Pons (tissue), 1 donor: ENCODE results near the gene NOX5.
A peak's percentile ranks its signal among the peaks of the same experiment; 100 is the strongest.

Source experiments
- DNase-seq: peaks from one replicate; pipeline ENCODE4 v3.0.0-alpha.2; 2016; ENCODE audit warnings: low spot score

NOX5 gene

GRCh38 chr15:69082554-69082953 lies 68.1 kb downstream of the NOX5 start:
- DNase-seq, result no peak

DNA sequence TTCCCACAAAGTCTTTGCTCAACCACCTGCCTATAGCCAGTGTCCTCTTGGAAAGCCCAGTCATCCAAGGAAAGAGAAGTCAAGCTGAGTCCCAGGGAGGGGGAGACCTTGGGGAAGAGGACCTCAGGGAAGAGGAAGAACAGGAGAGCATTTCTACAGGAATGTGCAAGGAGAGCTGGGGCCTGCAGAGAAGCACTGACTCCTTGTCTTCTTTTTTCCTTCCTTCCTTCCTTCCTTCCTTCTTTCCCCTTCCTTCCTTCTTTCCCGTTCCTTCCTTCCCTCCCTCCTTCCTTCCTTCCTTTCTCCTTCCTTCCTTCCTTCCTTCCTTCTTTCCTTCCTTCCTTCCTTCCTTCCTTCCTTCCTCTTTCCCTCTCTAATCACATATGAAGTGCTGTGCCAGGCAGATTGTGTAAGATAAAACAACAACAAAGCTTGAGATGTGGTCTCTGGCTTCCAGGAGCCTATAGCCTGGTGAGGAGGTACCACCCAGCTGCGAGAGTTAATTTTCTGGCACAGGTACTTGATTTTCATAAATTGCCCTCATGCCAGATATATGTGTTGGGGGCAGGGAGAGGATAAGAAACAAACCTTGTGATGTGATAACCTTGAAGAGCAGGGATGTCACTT lies 70.0 kb downstream of the NOX5 start:
- DNase-seq, result no peak

DNA sequence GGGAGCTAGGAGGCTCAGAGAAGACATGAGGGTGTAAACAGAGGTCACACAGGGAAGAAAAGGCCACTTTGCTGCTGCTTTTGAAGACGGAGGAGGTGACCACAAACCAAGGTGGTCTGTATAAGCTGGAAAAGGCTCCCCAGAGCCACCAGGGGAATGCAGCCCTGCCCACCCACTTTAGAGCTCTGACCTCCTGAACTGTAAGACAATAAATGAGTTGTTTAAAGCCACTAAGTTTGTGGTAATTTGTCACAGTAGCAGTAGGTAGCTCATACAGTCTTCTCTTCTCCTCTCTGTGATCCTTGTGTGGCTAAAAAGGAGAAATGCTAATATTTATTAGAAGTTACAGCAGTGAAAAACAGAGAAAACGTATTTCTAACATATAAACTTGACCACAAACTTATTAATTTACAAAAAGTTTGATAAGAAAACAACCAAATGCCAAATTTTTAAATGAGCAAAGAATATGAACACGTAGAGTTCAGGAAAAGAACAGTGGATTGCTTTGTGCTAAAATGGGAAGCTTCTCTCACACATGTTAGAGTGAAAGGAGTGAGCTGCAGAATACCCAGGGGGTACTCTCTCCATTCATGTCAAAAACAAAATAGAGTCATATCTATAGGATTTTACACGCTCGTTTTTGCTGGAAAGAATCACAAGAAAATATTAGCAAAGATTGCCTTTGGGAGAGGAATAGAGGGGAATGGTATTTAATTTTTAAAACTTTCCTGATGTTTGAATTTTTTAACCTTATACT lies 71.0 kb downstream of the NOX5 start:
- no peak for DNase-seq

DNA sequence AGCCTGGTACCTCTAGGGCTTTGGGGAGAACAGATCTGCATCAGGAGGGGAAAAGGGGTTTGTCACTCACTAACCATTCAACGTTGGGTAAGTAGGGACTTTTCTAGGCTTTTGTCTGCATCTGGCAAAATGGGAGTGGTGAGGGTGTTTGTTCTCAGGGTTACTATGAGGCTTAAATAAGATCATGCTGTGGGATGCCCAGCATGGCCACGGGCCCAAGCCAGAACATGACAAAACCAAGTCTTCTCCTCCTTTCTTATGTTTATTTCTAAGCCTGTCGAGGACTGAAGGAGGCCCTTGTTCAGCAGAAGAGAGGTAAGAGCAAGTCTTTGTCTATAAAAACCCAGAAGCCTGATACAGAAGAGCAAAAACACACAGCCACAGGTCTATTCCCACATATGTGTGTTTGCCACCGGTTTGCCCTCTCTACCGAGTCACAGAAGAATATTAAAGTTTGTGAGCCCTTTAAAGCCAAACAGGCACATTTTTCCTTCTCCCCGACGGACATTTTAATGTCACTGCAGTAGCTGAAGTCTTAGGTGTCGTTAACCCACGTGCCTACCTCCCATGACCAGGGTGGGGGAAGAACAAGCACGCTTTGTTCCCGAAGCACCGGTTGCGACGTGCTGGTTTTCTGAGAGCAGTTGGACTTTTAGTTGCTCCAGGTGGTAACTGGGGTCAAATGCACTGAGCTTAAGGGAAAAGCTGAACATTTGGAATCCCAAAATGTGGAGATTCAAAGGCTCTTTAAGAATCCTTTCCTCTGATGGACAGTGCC lies 72.1 kb downstream of the NOX5 start:
- DNase-seq, result no peak

DNA sequence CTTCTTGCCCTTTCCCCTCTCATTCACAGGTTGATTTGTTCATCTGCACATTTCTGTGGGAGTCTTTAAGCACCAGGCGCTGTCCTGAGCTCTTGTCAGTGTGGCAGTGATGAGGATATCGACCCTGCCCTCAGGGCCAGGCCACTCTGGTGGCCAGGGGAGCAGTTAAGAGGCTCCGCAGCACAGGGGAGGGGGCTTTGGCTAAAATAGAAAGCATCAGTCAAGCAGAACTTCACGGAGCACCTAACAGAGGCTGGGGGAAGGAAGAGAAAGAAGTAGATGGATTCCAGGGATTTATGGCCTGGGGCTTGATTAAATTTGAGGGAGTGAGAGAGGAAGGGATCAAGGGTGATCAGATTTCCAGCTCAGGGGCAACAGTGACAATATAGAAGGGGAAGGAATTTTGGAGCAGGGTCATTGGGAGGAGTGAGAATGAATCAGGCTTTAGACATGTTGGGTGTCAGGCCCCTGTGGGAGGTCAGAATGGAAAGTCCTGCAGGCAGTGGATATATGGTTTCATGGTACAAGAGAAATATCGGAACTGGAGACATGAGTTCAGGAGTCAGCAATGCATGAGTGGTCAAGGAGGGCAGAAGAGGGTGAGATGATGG lies 73.0 kb downstream of the NOX5 start:
- no peak for DNase-seq

GRCh38 chr15:69088300-69088965 lies 73.9 kb downstream of the NOX5 start:
- no peak for DNase-seq

DNA sequence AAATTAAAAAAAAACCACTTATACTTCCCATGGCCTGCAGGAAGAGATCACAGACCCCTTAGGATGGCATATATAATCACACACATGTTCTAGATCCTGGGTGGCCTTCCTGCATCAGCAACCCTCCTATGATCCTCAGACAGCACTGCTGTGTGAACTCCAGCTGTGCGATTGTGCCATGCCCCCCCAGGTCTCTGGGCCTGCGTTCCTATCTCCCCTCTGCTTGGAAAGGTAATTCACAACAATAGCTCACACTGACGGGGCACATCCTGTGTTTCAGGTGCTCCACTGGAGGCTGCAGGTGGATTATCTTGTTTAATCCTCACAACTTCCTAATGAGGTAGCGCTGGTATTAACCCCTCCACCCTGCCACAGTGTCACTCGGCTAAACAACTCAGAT lies 74.8 kb downstream of the NOX5 start:
- DNase-seq, result no peak

GRCh38 chr15:69090197-69090948 lies 75.9 kb downstream of the NOX5 start:
- DNase-seq, result no peak

GRCh38 chr15:69091654-69092053 lies 77.2 kb downstream of the NOX5 start:
- DNase-seq, result no peak

GRCh38 chr15:69092159-69092558 lies 77.7 kb downstream of the NOX5 start:
- no peak for DNase-seq

DNA sequence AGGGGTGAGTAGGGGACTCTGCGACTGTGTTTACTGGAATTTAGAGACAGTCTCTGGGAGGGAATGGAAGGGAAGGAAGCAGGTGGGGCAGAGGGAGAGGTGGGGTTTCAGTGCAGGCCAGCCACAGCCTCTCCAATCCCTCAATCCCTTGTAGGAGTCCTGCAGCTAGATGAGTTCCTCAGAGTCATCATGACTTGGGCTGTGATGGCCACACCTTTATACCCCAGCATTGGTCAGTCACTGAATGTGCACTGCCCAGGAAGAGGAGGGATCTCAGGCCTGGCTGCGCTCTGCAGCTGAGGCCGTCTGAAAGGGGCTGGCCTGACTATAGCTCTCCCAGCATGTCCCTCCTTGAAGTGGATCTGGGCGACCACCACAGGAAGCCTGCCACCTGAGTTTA lies 78.6 kb downstream of the NOX5 start:
- no peak for DNase-seq

GRCh38 chr15:69093614-69094013 lies 79.1 kb downstream of the NOX5 start:
- DNase-seq, result no peak

- DNase-seq, result peak; percentile 36
Measured at GRCh38 chr15:69094124-69094921, 79.8 kb downstream of the NOX5 start.

- DNase-seq, result no peak
Measured at GRCh38 chr15:69095274-69095673, 80.8 kb downstream of the NOX5 start.

- no peak for DNase-seq
Measured at GRCh38 chr15:69096196-69096595, 81.7 kb downstream of the NOX5 start.

- DNase-seq, result no peak
Measured at GRCh38 chr15:69096626-69097025, 82.1 kb downstream of the NOX5 start.

DNA sequence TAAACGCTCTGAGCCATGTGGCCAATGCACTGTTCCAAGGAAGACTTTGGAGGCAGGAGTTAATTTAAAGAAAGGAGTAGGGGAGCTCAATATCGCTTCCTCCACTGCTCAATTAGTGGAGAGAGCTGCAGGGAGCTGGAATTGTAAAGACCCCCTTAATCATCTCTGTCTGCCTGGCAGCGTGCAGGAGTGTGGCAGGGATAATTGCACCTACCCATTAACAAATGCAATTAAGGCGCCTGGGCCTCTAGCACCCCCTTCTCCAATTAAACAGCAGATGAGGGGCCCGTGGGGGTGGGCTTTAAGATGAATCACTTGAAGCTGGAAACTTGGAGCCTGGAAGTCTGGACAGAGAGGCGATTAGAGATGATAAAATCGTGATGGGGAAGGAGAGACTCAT lies 84.3 kb downstream of the NOX5 start:
- DNase-seq, result no peak

DNA sequence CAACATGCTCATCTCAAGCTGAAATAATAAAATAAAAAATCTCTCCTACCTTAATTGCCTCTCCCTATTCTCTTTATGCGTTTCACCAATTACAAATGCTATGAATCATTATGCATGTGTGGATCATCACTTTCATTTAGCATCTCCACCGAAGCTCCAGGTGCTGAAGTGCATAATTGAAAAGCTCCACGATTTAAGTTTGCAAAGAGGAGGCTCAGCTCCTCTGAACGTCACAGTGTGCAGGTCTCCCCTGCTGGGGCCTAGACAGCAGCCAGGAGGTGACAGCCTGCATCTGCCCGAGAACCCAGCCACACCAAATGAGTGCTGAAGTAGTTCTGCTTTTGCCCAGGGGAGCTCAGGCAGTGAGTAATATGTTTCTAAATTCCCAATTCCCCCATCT lies 85.4 kb downstream of the NOX5 start:
- no peak for DNase-seq

GRCh38 chr15:69100821-69101220 lies 86.3 kb downstream of the NOX5 start:
- no peak for DNase-seq

DNA sequence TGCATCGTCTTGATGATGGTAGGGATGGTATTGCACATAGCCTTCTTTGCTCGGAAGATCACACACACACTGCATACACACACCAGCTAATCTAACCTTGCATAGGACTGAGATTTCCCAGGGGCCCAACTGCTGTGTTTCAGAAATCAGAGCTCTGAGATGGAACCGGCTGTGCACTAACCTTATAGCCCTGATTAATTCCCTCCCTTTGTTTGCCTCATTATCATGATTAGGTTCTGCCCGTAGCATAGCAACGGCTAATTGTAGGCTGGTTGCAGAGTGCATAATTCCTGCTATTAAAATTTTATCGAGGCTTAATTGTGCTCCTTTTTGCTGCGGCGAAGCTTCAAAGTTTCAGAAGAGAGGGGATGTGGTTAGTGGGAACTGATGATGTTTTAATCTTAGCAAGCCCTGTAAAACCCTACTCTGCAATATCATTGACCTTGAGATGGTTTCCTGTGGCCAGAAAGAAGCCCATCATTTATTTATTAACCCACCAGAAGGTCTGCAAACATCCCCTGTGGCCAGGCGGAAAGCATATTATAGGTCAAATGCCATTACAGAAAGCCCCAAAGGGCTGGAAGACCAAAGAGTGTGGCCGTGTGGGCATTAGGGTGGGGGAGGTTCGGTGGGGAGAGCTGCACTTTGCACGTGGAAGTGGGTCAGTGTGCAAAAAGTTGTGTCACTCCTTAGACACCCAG lies 89.7 kb downstream of the NOX5 start:
- no peak for DNase-seq
